ENCODE data around the gene EFCAB6. TPM values are rescaled to one million over a fixed set of nuclear protein-coding genes. Genes with fewer than 3 reads are reported as not detected.

EFCAB6 gene, protein sequence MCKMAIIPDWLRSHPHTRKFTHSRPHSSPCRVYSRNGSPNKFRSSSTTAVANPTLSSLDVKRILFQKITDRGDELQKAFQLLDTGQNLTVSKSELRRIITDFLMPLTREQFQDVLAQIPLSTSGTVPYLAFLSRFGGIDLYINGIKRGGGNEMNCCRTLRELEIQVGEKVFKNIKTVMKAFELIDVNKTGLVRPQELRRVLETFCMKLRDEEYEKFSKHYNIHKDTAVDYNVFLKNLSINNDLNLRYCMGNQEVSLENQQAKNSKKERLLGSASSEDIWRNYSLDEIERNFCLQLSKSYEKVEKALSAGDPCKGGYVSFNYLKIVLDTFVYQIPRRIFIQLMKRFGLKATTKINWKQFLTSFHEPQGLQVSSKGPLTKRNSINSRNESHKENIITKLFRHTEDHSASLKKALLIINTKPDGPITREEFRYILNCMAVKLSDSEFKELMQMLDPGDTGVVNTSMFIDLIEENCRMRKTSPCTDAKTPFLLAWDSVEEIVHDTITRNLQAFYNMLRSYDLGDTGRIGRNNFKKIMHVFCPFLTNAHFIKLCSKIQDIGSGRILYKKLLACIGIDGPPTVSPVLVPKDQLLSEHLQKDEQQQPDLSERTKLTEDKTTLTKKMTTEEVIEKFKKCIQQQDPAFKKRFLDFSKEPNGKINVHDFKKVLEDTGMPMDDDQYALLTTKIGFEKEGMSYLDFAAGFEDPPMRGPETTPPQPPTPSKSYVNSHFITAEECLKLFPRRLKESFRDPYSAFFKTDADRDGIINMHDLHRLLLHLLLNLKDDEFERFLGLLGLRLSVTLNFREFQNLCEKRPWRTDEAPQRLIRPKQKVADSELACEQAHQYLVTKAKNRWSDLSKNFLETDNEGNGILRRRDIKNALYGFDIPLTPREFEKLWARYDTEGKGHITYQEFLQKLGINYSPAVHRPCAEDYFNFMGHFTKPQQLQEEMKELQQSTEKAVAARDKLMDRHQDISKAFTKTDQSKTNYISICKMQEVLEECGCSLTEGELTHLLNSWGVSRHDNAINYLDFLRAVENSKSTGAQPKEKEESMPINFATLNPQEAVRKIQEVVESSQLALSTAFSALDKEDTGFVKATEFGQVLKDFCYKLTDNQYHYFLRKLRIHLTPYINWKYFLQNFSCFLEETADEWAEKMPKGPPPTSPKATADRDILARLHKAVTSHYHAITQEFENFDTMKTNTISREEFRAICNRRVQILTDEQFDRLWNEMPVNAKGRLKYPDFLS (N-terminal part only)
- total RNA-seq: 2.6 TPM in 2 replicates

DNA sequence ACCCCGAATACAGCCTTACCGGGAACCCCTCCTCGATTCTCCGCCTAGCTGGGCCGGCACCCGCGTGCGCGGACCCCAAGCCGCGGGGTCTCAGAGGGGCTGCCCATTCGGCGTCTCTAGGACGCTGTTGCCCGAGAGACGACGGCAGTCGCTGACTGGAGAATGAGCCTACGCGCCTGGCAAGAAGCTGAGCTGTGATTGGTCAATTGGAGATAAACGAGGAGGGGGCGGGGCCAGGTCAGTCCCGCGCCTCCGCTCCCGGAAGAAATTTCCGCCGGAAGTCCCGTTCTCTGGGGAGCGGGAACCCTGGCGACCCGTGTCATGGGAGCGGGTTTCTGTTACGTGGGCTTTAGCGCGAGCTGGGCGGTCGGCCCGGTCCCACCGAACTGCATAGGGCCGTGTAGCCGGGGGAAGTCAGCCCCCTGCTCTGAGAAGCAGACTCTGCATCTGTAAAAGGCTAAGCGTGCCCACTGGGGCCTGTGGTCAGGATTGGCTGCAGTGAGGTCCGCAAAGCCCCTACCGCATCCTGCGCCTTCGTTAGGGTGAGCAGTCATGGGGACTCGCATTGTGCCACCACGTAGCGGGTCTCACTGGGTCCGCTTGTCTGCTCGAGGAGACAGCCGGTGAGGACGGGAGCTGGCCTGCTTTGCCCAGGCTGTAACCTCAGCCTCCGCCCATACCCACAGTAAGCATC, at the start of gene EFCAB6:
TSS of gene EFCAB6 (minus strand) at position 157 of the 694 bp plus-strand sequence. CDS start 29,987 bp downstream, outside the sequence.

Small RNAs within 50 kb of the gene (small RNA-seq; reads per million reads assigned to genes)
- not detected for gene HMGN2P9

Other genes with a start within 250 kb of the EFCAB6 start
- 0.12 and 0.16 TPM in 2 replicates for gene SULT4A1, start 50.2 kb upstream of the EFCAB6 start, total RNA-seq
- gene PNPLA5, start 79.7 kb upstream of the EFCAB6 start, total RNA-seq: not detected in 2 replicates
- gene PNPLA3, start 111.5 kb upstream of the EFCAB6 start, total RNA-seq: 15.4 and 19.6 TPM in 2 replicates
- 29.5 and 39.0 TPM in 2 replicates for gene SAMM50, start 143.1 kb upstream of the EFCAB6 start, total RNA-seq
- 34.4 and 43.6 TPM in 2 replicates for gene PARVB, start 212.0 kb upstream of the EFCAB6 start, total RNA-seq

Measured in hair follicle dermal papilla cell (primary cell).